Coronary artery (tissue), 2 donors: ENCODE results near the gene ADIPOR2.

Experiments
- DNase-seq: peaks from one replicate; pipeline ENCODE4 v3.0.0-alpha.2; 2017; ENCODE audit warnings: low spot score
- H3K27ac ChIP-seq, 2 donors: fragments of 200-600 bp; sonication (generic); one replicate each; pipeline ENCODE4 v1.5.1; 2016 to 2019
- H3K4me3 ChIP-seq: fragments of 200-600 bp; sonication (generic); 2 replicates; pipeline ENCODE4 v1.5.1; 2016; ENCODE audit warnings: mild to moderate bottlenecking, moderate library complexity
- CTCF ChIP-seq: fragments of 200-600 bp; sonication (generic); IDR thresholded peaks from one replicate; pipeline ENCODE4 v1.5.1; 2019; ENCODE audit warnings: antibody characterized with exemption

The ADIPOR2 gene

GRCh38 chr12:1781772-1782171 lies 90.9 kb downstream of the ADIPOR2 start:
- DNase-seq, result no peak
- H3K4me3 ChIP-seq, result no peak overlapping the region
- no peak for TF ChIP-seq CTCF
- H3K27ac ChIP-seq, result no peak overlapping the region

GRCh38 chr12:1782215-1782614 lies 91.3 kb downstream of the ADIPOR2 start:
- no peak for DNase-seq
- H3K27ac ChIP-seq, result no peak overlapping the region
- no peak overlapping the region for H3K4me3 ChIP-seq
- TF ChIP-seq CTCF, result no peak

- DNase-seq, result no peak
- H3K27ac ChIP-seq, result no peak overlapping the region
- TF ChIP-seq CTCF, result no peak
- no peak overlapping the region for H3K4me3 ChIP-seq
These were observed 96.8 kb downstream of the ADIPOR2 start for GRCh38 chr12:1787714-1788113.

GRCh38 chr12:1790444-1790843 lies 99.6 kb downstream of the ADIPOR2 start:
- TF ChIP-seq CTCF, result no peak
- no peak overlapping the region for H3K27ac ChIP-seq
- peak; percentile 68 for DNase-seq
- no peak overlapping the region for H3K4me3 ChIP-seq

- no peak overlapping the region for H3K27ac ChIP-seq
- peak; percentile 69 for DNase-seq
- H3K4me3 ChIP-seq, result no peak overlapping the region
- TF ChIP-seq CTCF, result peak; percentile 66
These were observed 100.4 kb downstream of the ADIPOR2 start for GRCh38 chr12:1791104-1791841.

- Histone ChIP-seq H3K27ac (no peak overlapping the region), H3K4me3 (no peak overlapping the region)
- TF ChIP-seq CTCF, result no peak
- DNase-seq, result peak; percentile 55
These were observed 101.5 kb downstream of the ADIPOR2 start for GRCh38 chr12:1792406-1792805.
